Activated CD4-positive, alpha-beta T cell treated with anti-CD3 and anti-CD28 coated beads, Interleukin-2, Interleukin-6, amounts not matched to agents 100 ng/mL and 50 ng/mL, durations not matched to agents 16 hours and 8 hours (primary cell): ENCODE measurements around the gene ZNF280D.
"Not testable (repeated sequence)": the region's sequence is repeated elsewhere in the genome, so short reads cannot be mapped to it uniquely, and the experiment has no call there.

ENCODE experiments used
- DNase-seq: peaks from one replicate; pipeline ENCODE4 v3.0.0-alpha.2; 2020

ZNF280D gene

GRCh38 chr15:56733136-56734012 lies at the start of gene ZNF280D:
ZNF280D (minus strand) TSS chr15:56733509; CDS start chr15:56707109, 26,400 bp downstream.
- DNase-seq = peak; percentile 85

GRCh38 chr15:56782306-56782705 lies 49.0 kb upstream of the ZNF280D start:
- no peak for DNase-seq

GRCh38 chr15:56781666-56782065 lies 48.4 kb upstream of the ZNF280D start:
- no peak for DNase-seq

- peak; percentile 45 for DNase-seq
Measured at GRCh38 chr15:56780102-56780725, 46.9 kb upstream of the ZNF280D start.

GRCh38 chr15:56779449-56779848 lies 46.1 kb upstream of the ZNF280D start:
- DNase-seq = not testable (repeated sequence)

- DNase-seq = no peak
Measured at GRCh38 chr15:56778761-56779160, 45.5 kb upstream of the ZNF280D start.

GRCh38 chr15:56776839-56777238 lies 43.5 kb upstream of the ZNF280D start:
- no peak for DNase-seq

- DNase-seq = no peak
Measured at GRCh38 chr15:56775641-56776040, 42.3 kb upstream of the ZNF280D start.

GRCh38 chr15:56774356-56774755 lies 41.0 kb upstream of the ZNF280D start:
- no peak for DNase-seq

- DNase-seq = no peak
Measured at GRCh38 chr15:56772868-56773639, 39.7 kb upstream of the ZNF280D start.

GRCh38 chr15:56770173-56770572 lies 36.9 kb upstream of the ZNF280D start:
- DNase-seq = no peak

GRCh38 chr15:56767315-56767714 lies 34.0 kb upstream of the ZNF280D start:
- peak; percentile 57 for DNase-seq

- DNase-seq = peak; percentile 7
Measured at GRCh38 chr15:56765251-56765650, 31.9 kb upstream of the ZNF280D start.

GRCh38 chr15:56763141-56763895 lies 30.0 kb upstream of the ZNF280D start:
- no peak for DNase-seq

GRCh38 chr15:56760186-56760585 lies 26.9 kb upstream of the ZNF280D start:
- no peak for DNase-seq

GRCh38 chr15:56759450-56759845 lies 26.1 kb upstream of the ZNF280D start:
- no peak for DNase-seq

- no peak for DNase-seq
Measured at GRCh38 chr15:56758770-56759449, 25.6 kb upstream of the ZNF280D start.

- no peak for DNase-seq
Measured at GRCh38 chr15:56757875-56758274, 24.6 kb upstream of the ZNF280D start.

- DNase-seq = no peak
Measured at GRCh38 chr15:56754772-56755370, 21.6 kb upstream of the ZNF280D start.

- no peak for DNase-seq
Measured at GRCh38 chr15:56752986-56753385, 19.7 kb upstream of the ZNF280D start.

GRCh38 chr15:56749982-56750381 lies 16.7 kb upstream of the ZNF280D start:
- DNase-seq = no peak
